GM23338 (cell line): ENCODE data around the gene NID1. TPM values are rescaled to one million over a fixed set of nuclear protein-coding genes. Genes with fewer than 3 reads are reported as not detected.

ENCODE experiments used
- ATAC-seq: fragments of 200-7000 bp; cut with Tn5 transposase; 3 replicates; pipeline ENCODE4 v1.9.1; 2020
- DNase-seq: peaks from one replicate; pipeline ENCODE4 v3.0.0-alpha.2; 2015; ENCODE audit warnings: low spot score
- H2AFZ ChIP-seq: fragments of 200-600 bp; sonication (generic); 2 replicates; pipeline ENCODE4 v1.8.0; 2016; ENCODE audit warnings: antibody characterized with exemption, mild to moderate bottlenecking, moderate library complexity
- H3F3A ChIP-seq: fragments of 200-600 bp; sonication (generic); replicated peaks from 2 replicates; pipeline ENCODE4 v1.8.0; 2017; ENCODE audit warnings: antibody characterized with exemption, mixed run types, low read depth
- H3K27ac ChIP-seq: fragments of 200-600 bp; sonication (generic); 2 replicates; pipeline ENCODE4 v1.6.1; 2016; ENCODE audit warnings: low read depth
- H3K27me3 ChIP-seq: fragments of 200-600 bp; sonication (generic); 2 replicates; pipeline ENCODE4 v1.8.0; 2016; ENCODE audit warnings: mild to moderate bottlenecking, mixed run types, moderate library complexity; ENCODE audit not compliant: insufficient read depth
- H3K36me3 ChIP-seq: fragments of 200-600 bp; sonication (generic); 2 replicates; pipeline ENCODE4 v1.8.0; 2016; ENCODE audit warnings: mild to moderate bottlenecking; ENCODE audit not compliant: insufficient read depth
- H3K4me1 ChIP-seq: fragments of 200-600 bp; sonication (generic); 2 replicates; pipeline ENCODE4 v1.8.0; 2016; ENCODE audit warnings: mild to moderate bottlenecking, moderate library complexity; ENCODE audit not compliant: insufficient read depth
- H3K4me2 ChIP-seq: fragments of 200-600 bp; sonication (generic); 2 replicates; pipeline ENCODE4 v1.7.1; 2017; ENCODE audit warnings: mixed run types
- H3K4me3 ChIP-seq: fragments of 200-600 bp; sonication (generic); 2 replicates; pipeline ENCODE4 v1.6.1; 2016; ENCODE audit warnings: mixed run types
- H3K79me2 ChIP-seq: fragments of 200-600 bp; sonication (generic); replicated peaks from 2 replicates; pipeline ENCODE4 v1.8.0; 2017; ENCODE audit warnings: mild to moderate bottlenecking; ENCODE audit not compliant: insufficient read depth
- H3K9me2 ChIP-seq: fragments of 200-600 bp; sonication (generic); 2 replicates; pipeline ENCODE4 v1.8.0; 2017; ENCODE audit not compliant: insufficient read depth
- H4K20me1 ChIP-seq: fragments of 200-600 bp; sonication (generic); replicated peaks from 2 replicates; pipeline ENCODE4 v1.8.0; 2017; ENCODE audit warnings: mild to moderate bottlenecking; ENCODE audit not compliant: insufficient read depth
- H3K27ac Mint-ChIP-seq: 2 replicates; pipeline ENCODE4 v1.8.0; 2020; ENCODE audit warnings: inconsistent platforms, mild to moderate bottlenecking, moderate library complexity, mixed read lengths
- H3K27me3 Mint-ChIP-seq: 3 replicates; pipeline ENCODE4 v1.8.0; 2022; ENCODE audit warnings: low read depth, mild to moderate bottlenecking, moderate library complexity, mixed read lengths, inconsistent platforms; ENCODE audit not compliant: insufficient read depth, poor library complexity
- H3K36me3 Mint-ChIP-seq: 3 replicates; pipeline ENCODE4 v1.8.0; 2021; ENCODE audit warnings: low read depth, mild to moderate bottlenecking, inconsistent platforms, moderate library complexity, mixed read lengths
- H3K4me1 Mint-ChIP-seq: 3 replicates; pipeline ENCODE4 v1.8.0; 2020; ENCODE audit warnings: mild to moderate bottlenecking, inconsistent platforms, mixed read lengths
- H3K4me3 Mint-ChIP-seq: 3 replicates; pipeline ENCODE4 v1.8.0; 2021; ENCODE audit warnings: moderate library complexity, mild to moderate bottlenecking, inconsistent platforms, mixed read lengths
- H3K9me3 Mint-ChIP-seq: 3 replicates; pipeline ENCODE4 v1.8.0; 2020; ENCODE audit warnings: moderate library complexity, mild to moderate bottlenecking, inconsistent platforms, mixed read lengths
- CREB1 ChIP-seq: fragments of 250-450 bp; sonication (Bioruptor Pico); IDR thresholded peaks from 2 replicates; pipeline ENCODE4 v1.5.0; 2020; ENCODE audit warnings: low read depth, mild to moderate bottlenecking, moderate library complexity
- CTCF ChIP-seq, 2 experiments: fragments of 200-600 bp in 1 of 2; sonication (generic) in 1 of 2; conservative IDR thresholded peaks; 2 replicates each; pipeline versions ENCODE4 v1.5.1 to v1.6.1; 2016 to 2017; ENCODE audit warnings: antibody characterized with exemption in 2 of 2, low read depth in 2 of 2, mild to moderate bottlenecking in 2 of 2, moderate library complexity in 1 of 2
- ETS1 ChIP-seq: IDR thresholded peaks from 2 replicates; pipeline ENCODE4 v1.6.1; 2016; ENCODE audit warnings: antibody characterized with exemption
- EZH2 ChIP-seq: fragments of 200-600 bp; sonication (generic); IDR thresholded peaks from one replicate; pipeline ENCODE4 v1.8.0; 2017; ENCODE audit warnings: antibody characterized with exemption, mild to moderate bottlenecking, low read depth; ENCODE audit not compliant: unreplicated experiment
- EZH2phosphoT487 ChIP-seq: fragments of 200-600 bp; sonication (generic); IDR thresholded peaks from one replicate; pipeline ENCODE4 v1.8.1; 2018; ENCODE audit warnings: antibody characterized with exemption; ENCODE audit not compliant: unreplicated experiment
- POLR2AphosphoS5 ChIP-seq: IDR thresholded peaks from 2 replicates; pipeline ENCODE4 v1.6.1; 2016; ENCODE audit warnings: antibody characterized with exemption, low read depth
- REST ChIP-seq: IDR thresholded peaks from one replicate; pipeline ENCODE4 v1.6.1; 2018; ENCODE audit warnings: antibody characterized with exemption; ENCODE audit not compliant: unreplicated experiment
- ZNF114 ChIP-seq: fragments of 250-450 bp; sonication (Bioruptor Pico); IDR thresholded peaks from 2 replicates; pipeline ENCODE4 v1.5.0; 2020; ENCODE audit warnings: mild to moderate bottlenecking, moderate library complexity
- ZNF462 ChIP-seq: fragments of 250-450 bp; sonication (Bioruptor Pico); IDR thresholded peaks from 2 replicates; pipeline ENCODE4 v1.5.0; 2020; ENCODE audit warnings: mild to moderate bottlenecking, moderate library complexity
- polyA plus RNA-seq: library from polyadenylated mRNA; unstranded; fragments of >200 nt; fragmentation: Nextera tagmentation; extraction: Ambion mirVana; gene quantifications from 2 replicates; pipeline ENCODE4 v1.2.1, GENCODE V29; 2016
- total RNA-seq: library from RNA; depleted of rRNA; stranded (reverse); fragments of >200 nt; shearing (Covaris generic); gene quantifications from 2 replicates; pipeline ENCODE4 v1.2.3, GENCODE V29; 2014

NID1 gene
- total and polyA plus RNA-seq, 2 experiments from 2014 or later: 7.1 to 32.5 TPM

- H3K4me1 Mint-ChIP-seq: no peaks in the 10 kb centered on the region
- Histone ChIP-seq H3K4me2 (no peak overlapping the region), H4K20me1 (no peaks in the 10 kb centered on the region), H3K9me2 (no peaks in the 10 kb centered on the region), H2AFZ (no peak overlapping the region), H3K4me1 (no peaks in the 10 kb centered on the region), H3K27me3 (no peaks in the 10 kb centered on the region), H3K79me2 (no peaks in the 10 kb centered on the region), H3K27ac (no peak overlapping the region), H3F3A (no peaks in the 10 kb centered on the region), H3K4me3 (no peak overlapping the region), H3K36me3 (no peaks in the 10 kb centered on the region)
- no peaks in the 10 kb centered on the region for H3K36me3 Mint-ChIP-seq
- no peak overlapping the region for H3K4me3 Mint-ChIP-seq
- no peak for ATAC-seq
- no peak overlapping the region for H3K27ac Mint-ChIP-seq
- H3K27me3 Mint-ChIP-seq: peaks cover 2% of the 10 kb centered on the region
- no peaks in the 10 kb centered on the region for H3K9me3 Mint-ChIP-seq
- TF ChIP-seq EZH2phosphoT487: no peak
- no peak for DNase-seq
Measured at GRCh38 chr1:235950318-235950717, 114.6 kb downstream of the NID1 start.

GRCh38 chr1:235948774-235949427 is 116.0 kb downstream of the NID1 start:
- no peaks in the 10 kb centered on the region for H3F3A ChIP-seq
- no peaks in the 10 kb centered on the region for H3K36me3 Mint-ChIP-seq
- H4K20me1 ChIP-seq: no peaks in the 10 kb centered on the region
- no peaks in the 10 kb centered on the region for H3K4me1 Mint-ChIP-seq
- H3K27me3 ChIP-seq: no peaks in the 10 kb centered on the region
- no peak overlapping the region for H3K4me2 ChIP-seq
- no peaks in the 10 kb centered on the region for H3K36me3 ChIP-seq
- H3K27me3 Mint-ChIP-seq: peaks cover 2% of the 10 kb centered on the region
- no peak for ATAC-seq
- H3K79me2 ChIP-seq: no peaks in the 10 kb centered on the region
- H3K9me3 Mint-ChIP-seq: no peaks in the 10 kb centered on the region
- no peak overlapping the region for H2AFZ ChIP-seq
- H3K4me1 ChIP-seq: no peaks in the 10 kb centered on the region
- H3K4me3 Mint-ChIP-seq: no peak overlapping the region
- H3K9me2 ChIP-seq: no peaks in the 10 kb centered on the region
- DNase-seq: no peak
- H3K27ac Mint-ChIP-seq: no peak overlapping the region
- no peak overlapping the region for H3K27ac ChIP-seq
- no peak overlapping the region for H3K4me3 ChIP-seq
- TF ChIP-seq REST: no peak
- TF ChIP-seq CREB1 (CRISPR knock-in tag): no peak
- TF ChIP-seq CTCF (conservative IDR thresholded peaks at IDR 0.05; ENCODE audit: low read depth in 2 of 2): no peak
- TF ChIP-seq ZNF114: no peak
- TF ChIP-seq POLR2AphosphoS5: no peak
- TF ChIP-seq ZNF462: no peak
- TF ChIP-seq EZH2: no peak
- TF ChIP-seq EZH2phosphoT487: no peak
- no peak for TF ChIP-seq ETS1
